GM19328 (cell line): Measurements from ENCODE around the gene SHLD1.

Source experiments
- ATAC-seq: cut with Tn5 transposase; IDR thresholded peaks from one replicate; pipeline ENCODE4 v1.9.1; 2021; ENCODE audit warnings: mild to moderate bottlenecking, moderate library complexity; ENCODE audit not compliant: unreplicated experiment

The SHLD1 gene

GRCh38 chr20:5811746-5812145 is 61.5 kb downstream of the SHLD1 start:
- no peak for ATAC-seq

GRCh38 chr20:5818346-5818681 is 68.1 kb downstream of the SHLD1 start:
- ATAC-seq, result no peak

DNA sequence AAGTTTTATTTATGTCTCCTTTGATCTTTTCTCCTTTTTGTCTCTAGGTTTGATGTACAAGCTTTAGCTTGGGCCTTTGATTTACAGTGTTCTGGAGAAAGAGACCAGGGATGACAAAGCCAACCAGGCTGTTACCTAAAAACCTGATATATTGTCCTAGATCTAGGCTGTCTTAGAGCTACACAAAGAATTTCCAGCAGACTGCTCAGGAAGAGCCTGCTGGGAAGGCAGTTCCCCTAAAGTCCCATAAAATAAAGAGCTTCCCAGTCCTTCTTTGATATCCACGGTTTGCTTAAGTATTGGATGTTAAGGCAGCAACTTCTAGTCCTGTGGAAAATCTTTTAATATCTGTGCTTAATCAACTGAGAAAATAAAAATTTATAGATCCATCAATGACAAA is 70.5 kb downstream of the SHLD1 start:
- no peak for ATAC-seq

DNA sequence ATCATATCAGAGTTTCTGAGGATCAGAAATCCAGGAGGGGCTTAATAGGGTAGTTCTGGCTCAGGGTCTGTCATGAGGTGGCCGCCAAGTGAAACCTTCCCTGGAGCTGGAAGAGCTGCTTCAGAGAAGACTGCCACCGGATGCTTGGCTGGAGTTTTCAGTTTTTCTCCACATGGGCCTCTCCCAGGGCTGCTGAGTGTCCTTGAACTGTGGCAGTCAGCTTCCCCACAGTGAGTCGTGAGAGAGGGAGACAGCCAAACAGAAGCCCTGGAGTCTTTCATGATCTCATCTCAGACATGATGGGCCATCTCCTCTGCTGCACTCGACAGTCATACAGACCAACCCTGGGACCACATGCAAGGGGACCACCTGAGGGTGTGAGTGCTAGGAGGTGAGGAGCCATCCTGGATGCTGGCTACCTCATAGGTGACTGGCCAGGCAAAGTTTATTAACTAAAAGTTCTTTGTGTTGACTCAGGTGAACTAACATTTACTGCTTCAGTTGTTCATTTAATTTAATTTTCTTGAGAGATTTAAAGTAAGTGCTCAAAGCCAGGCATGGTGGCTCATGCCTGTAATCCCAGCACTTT is 71.5 kb downstream of the SHLD1 start:
- no peak for ATAC-seq

DNA sequence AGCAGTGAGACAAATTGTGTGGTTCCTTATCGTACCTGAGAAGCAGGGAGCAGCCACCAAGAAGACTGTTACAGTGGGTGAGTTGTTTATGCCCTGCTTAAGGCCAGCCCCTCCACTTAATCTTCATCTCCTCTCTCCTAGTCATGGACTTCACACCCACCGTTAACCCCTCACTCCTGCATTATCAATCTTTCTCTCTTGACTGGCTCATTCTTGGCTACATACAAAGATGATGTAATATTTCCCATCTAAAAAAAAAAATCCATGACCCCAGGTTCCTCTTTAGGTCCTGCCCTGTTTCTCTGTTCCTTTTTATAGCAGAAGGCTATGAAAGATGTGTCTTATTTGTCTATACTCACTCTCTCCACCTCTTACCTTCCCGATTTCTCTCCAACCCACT is 72.4 kb downstream of the SHLD1 start:
- no peak for ATAC-seq

- no peak for ATAC-seq
These were observed 75.0 kb downstream of the SHLD1 start for GRCh38 chr20:5825130-5825719.

- no peak for ATAC-seq
These were observed 77.1 kb downstream of the SHLD1 start for GRCh38 chr20:5827098-5827853.

- no peak for ATAC-seq
These were observed 77.7 kb downstream of the SHLD1 start for GRCh38 chr20:5827861-5828260.

- ATAC-seq, result no peak
These were observed 79.1 kb downstream of the SHLD1 start for GRCh38 chr20:5829241-5829809.

DNA sequence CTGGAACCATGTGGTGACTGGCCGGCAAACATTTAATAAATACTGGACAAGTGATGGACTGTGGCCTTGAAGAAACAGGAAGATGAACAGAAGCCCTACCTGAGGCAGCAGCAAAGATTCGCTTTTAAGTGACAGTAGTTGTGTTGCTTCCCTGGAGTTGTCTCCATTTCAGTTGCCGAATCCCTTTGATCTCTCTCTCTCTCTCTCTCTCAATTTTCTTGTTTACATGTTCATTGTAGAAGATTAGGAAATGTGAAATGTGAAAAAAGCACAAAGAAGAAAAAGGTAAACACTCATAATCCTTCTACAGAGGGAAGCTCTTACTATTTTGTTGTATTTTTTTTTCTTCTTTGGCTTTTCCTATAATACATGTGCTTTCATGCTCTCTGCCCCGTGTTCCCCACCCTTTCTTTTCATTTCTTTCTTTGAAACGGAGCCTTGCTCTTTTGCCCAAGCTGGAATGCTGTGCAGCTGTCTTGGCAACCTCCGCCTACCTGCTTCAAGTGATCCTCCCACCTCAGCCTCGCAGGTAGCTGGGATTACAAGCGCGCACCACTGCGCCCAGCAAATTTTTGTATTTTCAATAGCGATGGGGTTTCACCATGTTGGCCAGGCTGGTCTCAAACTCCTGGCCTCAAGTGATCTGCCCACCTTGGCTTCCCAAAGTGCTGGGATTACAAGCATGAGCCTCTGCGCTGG is 81.5 kb downstream of the SHLD1 start:
- no peak for ATAC-seq

DNA sequence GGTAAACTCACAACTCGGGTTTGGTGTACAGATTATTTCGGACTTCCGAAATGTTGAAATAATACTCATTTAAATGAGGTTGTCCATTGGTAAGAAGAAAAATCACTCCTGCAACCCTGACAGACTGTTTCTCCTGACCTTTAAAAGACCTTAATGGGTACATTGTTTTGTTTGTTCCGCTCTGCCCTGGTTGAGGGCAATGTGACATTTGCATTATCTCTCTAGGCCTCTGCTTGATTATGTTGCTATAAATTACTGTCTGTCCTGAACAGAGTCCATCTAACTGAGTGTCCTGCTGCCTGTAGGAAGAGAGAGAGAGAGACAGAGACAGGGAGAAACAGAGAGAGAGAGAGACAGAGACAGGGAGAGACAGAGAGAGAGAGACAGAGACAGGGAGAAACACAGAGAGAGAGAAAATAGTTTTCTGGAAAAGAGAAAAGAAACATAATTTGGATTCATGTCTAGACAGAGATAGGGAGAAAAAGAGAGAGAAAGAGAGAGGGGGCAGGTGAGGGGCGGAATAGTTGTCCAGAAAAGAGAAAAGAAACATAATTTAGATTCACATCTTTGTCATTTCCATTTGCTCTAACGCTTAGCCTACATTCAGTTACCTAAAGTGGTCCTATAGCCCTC is 83.2 kb downstream of the SHLD1 start:
- ATAC-seq, result no peak

- ATAC-seq, result no peak
These were observed 84.3 kb downstream of the SHLD1 start for GRCh38 chr20:5834436-5835005.

- ATAC-seq, result no peak
These were observed 85.2 kb downstream of the SHLD1 start for GRCh38 chr20:5835321-5835821.

DNA sequence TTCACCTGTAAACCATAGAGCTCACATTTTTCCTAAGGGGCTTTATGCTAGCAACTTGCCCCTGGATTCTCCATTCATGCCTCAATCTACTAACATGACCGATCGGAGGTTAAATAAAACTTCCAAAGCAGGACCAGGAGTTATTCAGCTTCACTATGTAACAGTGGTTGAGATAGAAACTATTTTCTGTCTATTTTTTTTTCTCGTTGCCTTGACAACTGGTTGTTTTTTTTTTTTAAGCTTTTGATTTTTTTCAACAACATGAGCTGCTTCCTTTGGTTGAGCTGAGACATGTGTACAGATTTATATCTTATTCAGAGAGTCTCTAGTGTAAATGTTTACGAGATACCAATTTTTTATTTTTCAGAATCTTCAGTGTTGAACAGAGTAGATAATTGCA is 85.7 kb downstream of the SHLD1 start:
- no peak for ATAC-seq

GRCh38 chr20:5836569-5836968 is 86.4 kb downstream of the SHLD1 start:
- no peak for ATAC-seq

DNA sequence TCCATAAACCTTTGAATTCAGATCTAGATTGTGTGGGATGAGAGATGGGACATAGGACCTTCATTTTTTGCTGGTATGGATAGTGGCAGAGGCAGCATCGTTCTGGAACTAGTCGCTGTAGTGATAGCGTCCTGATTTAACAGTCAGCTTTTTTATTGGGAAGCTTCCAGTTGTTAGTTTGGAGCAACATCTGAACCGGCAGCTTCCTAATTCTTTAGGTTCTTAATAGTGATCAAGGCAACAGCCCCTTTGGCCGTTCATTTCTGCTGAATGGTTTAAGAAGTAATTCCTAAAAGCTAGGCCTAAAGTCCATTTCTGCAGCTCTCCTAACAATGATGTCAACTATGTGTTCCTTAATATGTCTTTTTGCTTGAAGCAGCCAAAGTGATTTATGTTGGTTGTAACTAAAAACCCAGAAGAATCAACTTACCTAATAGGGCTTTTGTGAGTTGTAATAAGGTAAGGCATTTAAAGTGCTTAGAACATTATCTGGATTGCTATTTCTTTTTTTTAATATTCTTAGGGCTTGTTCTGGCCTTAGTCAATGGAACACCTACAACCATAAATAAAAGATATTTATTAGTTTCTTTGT is 90.3 kb downstream of the SHLD1 start:
- ATAC-seq, result no peak

GRCh38 chr20:5841522-5841921 is 91.3 kb downstream of the SHLD1 start:
- ATAC-seq, result no peak

DNA sequence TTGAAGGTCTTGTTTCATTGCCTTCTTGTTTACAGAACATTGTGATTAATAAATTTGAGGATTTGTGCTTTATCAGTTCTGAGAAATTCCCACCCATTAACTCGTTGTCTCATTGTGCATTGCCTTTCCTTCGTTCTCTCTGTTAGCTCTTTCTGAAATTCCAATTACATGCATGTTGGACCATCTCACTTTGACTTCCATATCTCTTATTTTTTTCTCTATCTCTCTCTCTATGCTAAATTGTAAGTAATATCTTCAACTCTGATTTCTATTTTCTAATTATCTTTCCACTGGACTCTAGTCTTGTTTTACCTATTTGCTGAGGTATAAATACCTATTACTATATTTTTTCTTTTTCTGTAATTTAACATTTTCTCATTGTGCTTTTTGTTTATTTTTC is 92.3 kb downstream of the SHLD1 start:
- no peak for ATAC-seq

DNA sequence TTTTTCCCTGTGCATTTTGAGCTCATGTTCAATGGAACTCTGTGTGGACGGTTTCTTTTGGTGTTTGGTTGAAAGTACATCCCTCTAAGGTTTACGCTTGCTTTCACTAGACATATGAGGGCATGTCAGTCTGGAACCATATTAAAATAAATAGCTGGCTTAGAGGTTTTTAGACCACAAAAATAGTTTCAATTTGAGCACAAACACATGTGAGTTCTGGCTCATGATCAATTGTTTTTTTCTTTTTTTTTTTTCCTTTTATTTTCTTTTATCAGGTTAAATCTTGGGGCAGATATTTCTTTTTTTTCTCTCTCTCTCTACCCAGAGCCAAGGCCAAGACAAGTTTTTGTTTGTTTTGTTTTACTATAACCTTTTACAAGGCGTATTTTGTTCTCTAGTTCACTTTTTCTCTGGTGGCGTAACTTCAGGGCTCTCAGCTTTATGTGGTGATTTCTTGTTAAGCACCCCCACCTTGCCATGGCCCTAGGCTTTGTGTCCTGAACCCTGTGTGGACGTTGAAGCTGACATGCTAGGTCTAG is 92.9 kb downstream of the SHLD1 start:
- no peak for ATAC-seq
